DND-41 (cell line): Measurements from ENCODE around the gene RACK1.

Source experiments
- ATAC-seq: fragments of 200-7000 bp; cut with Tn5 transposase; 3 replicates; pipeline ENCODE4 v1.9.1; 2021; ENCODE audit warnings: low read depth; ENCODE audit not compliant: insufficient read depth
- DNase-seq: peaks from one replicate; pipeline ENCODE4 v3.0.0-alpha.2; 2020
- H2AFZ ChIP-seq: 2 replicates; pipeline ENCODE4 v1.6.0; 2012; ENCODE audit warnings: low read depth, low read length
- H3K27ac ChIP-seq: 2 replicates; pipeline ENCODE4 v1.5.1; 2012; ENCODE audit warnings: low read length, inconsistent platforms
- H3K27me3 ChIP-seq: fragments of 200-600 bp; sonication (generic); 2 replicates; pipeline ENCODE4 v1.6.0; 2012; ENCODE audit warnings: low read length, mild to moderate bottlenecking, inconsistent platforms; ENCODE audit not compliant: insufficient read depth, poor library complexity
- H3K36me3 ChIP-seq: 2 replicates; pipeline ENCODE4 v1.5.1; 2012; ENCODE audit warnings: low read length, inconsistent platforms; ENCODE audit not compliant: insufficient read depth
- H3K4me1 ChIP-seq: 2 replicates; pipeline ENCODE4 v1.5.1; 2012; ENCODE audit warnings: mild to moderate bottlenecking, low read length; ENCODE audit not compliant: insufficient read depth
- H3K4me2 ChIP-seq: 2 replicates; pipeline ENCODE4 v1.6.0; 2012; ENCODE audit warnings: mild to moderate bottlenecking, moderate library complexity, low read length, inconsistent platforms; ENCODE audit not compliant: insufficient read depth
- H3K4me3 ChIP-seq, 2 experiments: fragments of 200-600 bp in 1 of 2; shearing (Covaris generic) in 1 of 2; 2 replicates each; pipeline ENCODE4 v1.5.1; 2012 to 2016; ENCODE audit warnings: inconsistent platforms in 2 of 2, low read length in 2 of 2, mild to moderate bottlenecking in 2 of 2, low read depth in 1 of 2, moderate library complexity in 1 of 2
- H3K79me2 ChIP-seq: 2 replicates; pipeline ENCODE4 v1.6.0; 2012; ENCODE audit warnings: low read length, inconsistent platforms; ENCODE audit not compliant: insufficient read depth
- H3K9ac ChIP-seq: 2 replicates; pipeline ENCODE4 v1.6.0; 2012; ENCODE audit warnings: low read depth, mild to moderate bottlenecking, inconsistent platforms, low read length, moderate library complexity
- H3K9me3 ChIP-seq: 2 replicates; pipeline ENCODE4 v1.5.1; 2012; ENCODE audit warnings: low read length, moderate library complexity, mild to moderate bottlenecking, inconsistent platforms; ENCODE audit not compliant: insufficient read depth, severe bottlenecking
- H4K20me1 ChIP-seq: 2 replicates; pipeline ENCODE4 v1.6.0; 2012; ENCODE audit warnings: low read length; ENCODE audit not compliant: insufficient read depth
- EZH2 ChIP-seq: IDR thresholded peaks from 3 replicates; pipeline ENCODE4 v1.6.1; 2012; ENCODE audit warnings: borderline replicate concordance, low read depth, mild to moderate bottlenecking, moderate library complexity, low read length, inconsistent platforms; ENCODE audit not compliant: severe bottlenecking
- TF ChIP-seq, protein P1 (sequence below): IDR thresholded peaks from 2 replicates; pipeline ENCODE4 v1.5.1; 2012; ENCODE audit warnings: borderline replicate concordance, low read length, moderate library complexity, mild to moderate bottlenecking; ENCODE audit not compliant: poor library complexity, severe bottlenecking; ENCODE audit errors: extremely low read depth

Gene RACK1

DNA sequence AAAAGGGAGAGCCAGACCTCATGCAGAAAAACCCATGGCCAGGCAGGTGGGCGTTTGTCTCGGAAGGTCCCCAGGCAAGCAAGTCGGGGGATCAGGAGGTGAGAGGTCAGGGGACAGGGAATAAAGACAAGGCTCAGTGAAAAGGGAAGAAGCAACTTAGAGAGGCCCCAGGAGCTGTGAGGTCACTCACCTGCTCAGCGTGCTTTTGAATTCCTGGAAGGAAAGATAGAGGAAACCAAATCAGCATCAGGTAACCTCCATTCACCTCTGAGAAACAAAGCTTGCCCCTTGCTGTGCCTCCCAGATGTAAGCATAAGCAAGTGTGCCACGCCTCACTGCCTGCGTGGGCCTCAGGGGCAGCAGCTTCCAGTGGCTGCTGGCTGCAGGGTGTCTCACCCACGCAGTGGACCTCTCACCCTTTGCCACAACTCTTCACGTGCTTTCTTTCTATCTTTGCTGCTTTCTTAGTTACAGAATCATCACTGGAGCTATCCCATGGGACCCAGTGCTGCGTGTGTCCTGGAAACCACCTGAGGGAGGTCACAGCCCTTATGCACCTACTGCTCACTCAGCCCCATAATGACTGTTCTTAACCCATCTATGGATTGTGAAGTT is 44.7 kb downstream of the RACK1 start:
- Histone ChIP-seq H3K79me2 (no peaks in the 10 kb centered on the region), H3K9ac (no peak overlapping the region), H4K20me1 (no peaks in the 10 kb centered on the region), H3K27me3 (peaks cover 13% of the 10 kb centered on the region), H3K36me3 (no peaks in the 10 kb centered on the region), H3K27ac (no peak overlapping the region), H3K4me3 (no peak overlapping the region), H3K4me2 (no peak overlapping the region), H2AFZ (no peak overlapping the region), H3K4me1 (peaks cover 7% of the 10 kb centered on the region), H3K9me3 (no peaks in the 10 kb centered on the region)
- DNase-seq = no peak
- TF ChIP-seq, protein P1, sequence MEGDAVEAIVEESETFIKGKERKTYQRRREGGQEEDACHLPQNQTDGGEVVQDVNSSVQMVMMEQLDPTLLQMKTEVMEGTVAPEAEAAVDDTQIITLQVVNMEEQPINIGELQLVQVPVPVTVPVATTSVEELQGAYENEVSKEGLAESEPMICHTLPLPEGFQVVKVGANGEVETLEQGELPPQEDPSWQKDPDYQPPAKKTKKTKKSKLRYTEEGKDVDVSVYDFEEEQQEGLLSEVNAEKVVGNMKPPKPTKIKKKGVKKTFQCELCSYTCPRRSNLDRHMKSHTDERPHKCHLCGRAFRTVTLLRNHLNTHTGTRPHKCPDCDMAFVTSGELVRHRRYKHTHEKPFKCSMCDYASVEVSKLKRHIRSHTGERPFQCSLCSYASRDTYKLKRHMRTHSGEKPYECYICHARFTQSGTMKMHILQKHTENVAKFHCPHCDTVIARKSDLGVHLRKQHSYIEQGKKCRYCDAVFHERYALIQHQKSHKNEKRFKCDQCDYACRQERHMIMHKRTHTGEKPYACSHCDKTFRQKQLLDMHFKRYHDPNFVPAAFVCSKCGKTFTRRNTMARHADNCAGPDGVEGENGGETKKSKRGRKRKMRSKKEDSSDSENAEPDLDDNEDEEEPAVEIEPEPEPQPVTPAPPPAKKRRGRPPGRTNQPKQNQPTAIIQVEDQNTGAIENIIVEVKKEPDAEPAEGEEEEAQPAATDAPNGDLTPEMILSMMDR = no peak
- no peak for TF ChIP-seq EZH2
- ATAC-seq = no peak

DNA sequence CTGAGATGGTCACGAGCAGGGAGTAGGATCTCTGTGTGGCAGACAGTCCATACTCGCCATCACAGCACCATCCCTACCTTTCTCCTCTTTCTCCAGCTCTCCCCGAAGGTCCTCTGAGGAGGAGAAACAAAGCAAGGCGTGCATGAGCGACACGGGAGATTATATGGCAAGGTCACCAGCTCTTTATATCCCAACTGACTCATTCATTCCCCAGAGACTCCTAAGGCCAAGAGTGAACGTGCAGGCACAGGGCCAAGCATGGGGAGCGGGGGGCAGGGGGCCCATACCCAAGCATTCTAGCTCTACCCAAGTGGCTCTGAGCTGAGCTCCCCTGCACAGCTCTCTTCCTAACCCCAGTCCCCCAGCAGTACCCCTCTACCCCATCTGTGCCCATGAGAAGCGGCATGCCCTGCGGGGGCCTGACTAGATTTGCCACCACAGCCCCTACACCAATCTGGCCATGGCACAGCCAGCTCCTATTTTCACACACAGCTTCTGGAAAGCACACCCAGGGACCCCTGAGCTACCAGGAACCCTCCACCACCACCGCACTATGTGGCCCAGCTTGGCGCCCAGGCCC is 45.5 kb downstream of the RACK1 start:
- Histone ChIP-seq H3K4me1 (peaks cover 5% of the 10 kb centered on the region; the same call in 1 of the 2 replicates), H3K27me3 (peaks cover 5% of the 10 kb centered on the region), H3K9me3 (no peaks in the 10 kb centered on the region), H2AFZ (no peak overlapping the region), H3K4me2 (no peak overlapping the region), H3K4me3 (no peak overlapping the region), H3K79me2 (no peaks in the 10 kb centered on the region), H3K36me3 (no peaks in the 10 kb centered on the region), H4K20me1 (no peaks in the 10 kb centered on the region), H3K9ac (no peak overlapping the region), H3K27ac (no peak overlapping the region)
- DNase-seq = no peak
- ATAC-seq = no peak
- TF ChIP-seq, protein P1 = no peak
- TF ChIP-seq EZH2 = no peak

- DNase-seq = no peak
- no peaks in the 10 kb centered on the region for H4K20me1 ChIP-seq
- no peak overlapping the region for H3K4me3 ChIP-seq
- peaks cover 6% of the 10 kb centered on the region for H3K79me2 ChIP-seq
- H3K36me3 ChIP-seq = no peaks in the 10 kb centered on the region
- H2AFZ ChIP-seq = no peak overlapping the region
- no peak for ATAC-seq
- peaks cover 3% of the 10 kb centered on the region for H3K27me3 ChIP-seq
- no peak overlapping the region for H3K9ac ChIP-seq
- no peak for TF ChIP-seq EZH2
- TF ChIP-seq, protein P1 = no peak
- no peak overlapping the region for H3K4me2 ChIP-seq
- no peaks in the 10 kb centered on the region for H3K9me3 ChIP-seq
- no peak overlapping the region for H3K27ac ChIP-seq
- H3K4me1 ChIP-seq = peaks cover 13% of the 10 kb centered on the region
These were observed 46.3 kb downstream of the RACK1 start for GRCh38 chr5:181197326-181197951.
